Gastrocnemius medialis (tissue), 4 donors: ENCODE data around the gene RGS17. TPM values are rescaled to one million over a fixed set of nuclear protein-coding genes. Genes with fewer than 3 reads are reported as not detected.
A peak's percentile ranks its signal among the peaks of the same experiment; 100 is the strongest.

Experiments used
- ATAC-seq, 2 donors: fragments of 150-250 bp; one replicate each; pipeline ENCODE4 v1.9.1; 2016
- DNase-seq, 2 donors: peaks; one replicate each; pipeline ENCODE4 v3.0.0-alpha.2; 2019
- H3K27ac ChIP-seq, 4 donors: fragments of 200-600 bp; sonication (generic); 1 replicate in 1 of 4; 2 replicates in 3 of 4; pipeline ENCODE4 v1.5.1; 2016 to 2018; ENCODE audit warnings: mild to moderate bottlenecking in 2 of 4, moderate library complexity in 1 of 4
- H3K27me3 ChIP-seq, 3 donors: fragments of 200-600 bp; sonication (generic) in 2 of 3; 1 replicate in 1 of 3; 2 replicates in 2 of 3; pipeline versions ENCODE4 v1.5.1 to v1.6.0; 2016 to 2019; ENCODE audit warnings: mild to moderate bottlenecking in 1 of 3, moderate library complexity in 1 of 3
- H3K36me3 ChIP-seq, 2 donors: fragments of 200-600 bp; sonication (generic) in 1 of 2; one replicate each; pipeline ENCODE4 v1.5.1; 2017 to 2018
- H3K4me1 ChIP-seq, 2 donors: fragments of 200-600 bp; sonication (generic) in 1 of 2; one replicate each; pipeline ENCODE4 v1.5.1; 2016 to 2017; ENCODE audit warnings: mild to moderate bottlenecking in 2 of 2
- H3K4me3 ChIP-seq, 4 donors: fragments of 200-600 bp; sonication (generic) in 3 of 4; 1 replicate in 1 of 4; 2 replicates in 3 of 4; pipeline ENCODE4 v1.5.1; 2016 to 2019; ENCODE audit warnings: mild to moderate bottlenecking in 2 of 4
- H3K9me3 ChIP-seq, 3 donors: fragments of 200-600 bp; sonication (generic) in 2 of 3; 1 replicate in 1 of 3; 2 replicates in 2 of 3; pipeline ENCODE4 v1.5.1; 2016 to 2019
- POLR2A ChIP-seq, 2 donors: fragments of 450-650 bp; IDR thresholded peaks; one replicate each; pipeline ENCODE4 v1.6.1; 2017; ENCODE audit warnings: antibody characterized with exemption in 2 of 2, mild to moderate bottlenecking in 2 of 2, moderate library complexity in 2 of 2
- in situ Hi-C, 4 donors: fragments of 200-750 bp; cut with MboI; loops; one replicate each; pipeline versions ENCODE4 v1.15.0 to v1.8.0; 2017; ENCODE audit warnings: low sequenced_read_pairs in 4 of 4
- intact Hi-C: fragments of 100-400 bp; cut with DNase I; formaldehyde crosslinking; loops from one replicate; pipeline ENCODE4 v1.15.1; 2023; ENCODE audit warnings: low total_unique reads
- total RNA-seq, 4 donors: library from RNA; depleted of rRNA; stranded (reverse); fragments of >200 nt; gene quantifications; one replicate each; pipeline versions ENCODE4 v1.1.0 to v1.2.3, GENCODE V29; 2016
- TF ChIP-seq, protein P1 (sequence below), 5 experiments: fragments of 450-650 bp in 3 of 5; fragments of 200-600 bp in 2 of 5; sonication (generic) in 2 of 5; IDR thresholded peaks in 4 of 5; conservative IDR thresholded peaks in 1 of 5; 1 replicate in 4 of 5; 2 replicates in 1 of 5; pipeline ENCODE4 v1.5.1; 2016 to 2019; ENCODE audit warnings: antibody characterized with exemption in 5 of 5, mild to moderate bottlenecking in 3 of 5, moderate library complexity in 3 of 5

Gene RGS17
- total RNA-seq, 4 donors from 2014 or later, result 0.11 TPM; not detected in 3

DNA sequence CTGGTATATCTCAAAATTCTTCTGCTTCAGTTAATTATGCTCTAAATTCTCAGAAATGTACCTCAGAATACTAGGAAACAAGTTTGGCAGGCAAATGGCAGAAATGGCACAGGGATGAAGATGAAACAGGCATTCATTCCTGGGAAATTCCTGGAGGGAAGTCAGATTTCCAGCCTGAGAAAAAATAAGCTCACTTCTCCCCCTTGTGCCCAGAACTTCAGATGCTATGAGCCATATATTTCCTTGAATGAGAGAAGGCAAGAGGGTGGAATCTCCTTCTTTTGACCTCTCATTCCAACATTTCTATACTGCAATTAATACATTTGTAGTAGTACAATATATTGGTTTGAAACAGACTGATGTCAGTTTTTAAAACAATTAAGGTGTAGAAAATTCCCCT is 22.8 kb downstream of the RGS17 start:
- Histone ChIP-seq H3K27me3 (no peaks in the 10 kb centered on the region), H3K36me3 (no peaks in the 10 kb centered on the region), H3K4me1 (peaks cover 9 to 11% of the 10 kb centered on the region in 2 donors), H3K27ac (no peak overlapping the region), H3K4me3 (no peak overlapping the region), H3K9me3 (no peaks in the 10 kb centered on the region)
- TF ChIP-seq POLR2A (IDR thresholded peaks at IDR 0.05), result no peak
- TF ChIP-seq, protein P1, sequence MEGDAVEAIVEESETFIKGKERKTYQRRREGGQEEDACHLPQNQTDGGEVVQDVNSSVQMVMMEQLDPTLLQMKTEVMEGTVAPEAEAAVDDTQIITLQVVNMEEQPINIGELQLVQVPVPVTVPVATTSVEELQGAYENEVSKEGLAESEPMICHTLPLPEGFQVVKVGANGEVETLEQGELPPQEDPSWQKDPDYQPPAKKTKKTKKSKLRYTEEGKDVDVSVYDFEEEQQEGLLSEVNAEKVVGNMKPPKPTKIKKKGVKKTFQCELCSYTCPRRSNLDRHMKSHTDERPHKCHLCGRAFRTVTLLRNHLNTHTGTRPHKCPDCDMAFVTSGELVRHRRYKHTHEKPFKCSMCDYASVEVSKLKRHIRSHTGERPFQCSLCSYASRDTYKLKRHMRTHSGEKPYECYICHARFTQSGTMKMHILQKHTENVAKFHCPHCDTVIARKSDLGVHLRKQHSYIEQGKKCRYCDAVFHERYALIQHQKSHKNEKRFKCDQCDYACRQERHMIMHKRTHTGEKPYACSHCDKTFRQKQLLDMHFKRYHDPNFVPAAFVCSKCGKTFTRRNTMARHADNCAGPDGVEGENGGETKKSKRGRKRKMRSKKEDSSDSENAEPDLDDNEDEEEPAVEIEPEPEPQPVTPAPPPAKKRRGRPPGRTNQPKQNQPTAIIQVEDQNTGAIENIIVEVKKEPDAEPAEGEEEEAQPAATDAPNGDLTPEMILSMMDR (IDR thresholded peaks at IDR 0.05 in 4 of 5, conservative IDR thresholded peaks at IDR 0.05 in 1 of 5), result no peak
- in situ Hi-C loops (no loop called here), intact Hi-C loops (no loop called here)
- ATAC-seq (no peak), DNase-seq (no peak)

DNA sequence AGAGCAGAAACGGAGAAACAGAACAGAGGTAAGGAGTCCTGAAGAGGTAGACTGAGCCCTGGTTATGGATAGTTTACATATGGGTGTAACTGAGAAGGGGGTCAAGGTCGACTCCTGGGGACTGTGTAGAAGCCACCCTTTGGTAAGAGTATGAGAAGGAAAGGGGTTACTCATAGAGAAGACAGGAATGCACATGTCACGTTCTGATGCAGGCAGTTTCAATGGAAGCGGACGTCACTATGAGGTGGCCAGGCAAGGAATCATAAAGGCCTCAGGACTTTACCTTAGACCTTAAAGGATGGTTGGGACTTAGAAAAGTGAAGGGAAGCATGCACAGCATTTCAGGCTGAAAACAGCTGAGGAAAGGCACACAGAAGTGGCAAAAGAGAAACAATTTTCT is 25.1 kb downstream of the RGS17 start:
- in situ Hi-C loops, result no loop called here
- no peak overlapping the region for H3K27ac ChIP-seq

DNA sequence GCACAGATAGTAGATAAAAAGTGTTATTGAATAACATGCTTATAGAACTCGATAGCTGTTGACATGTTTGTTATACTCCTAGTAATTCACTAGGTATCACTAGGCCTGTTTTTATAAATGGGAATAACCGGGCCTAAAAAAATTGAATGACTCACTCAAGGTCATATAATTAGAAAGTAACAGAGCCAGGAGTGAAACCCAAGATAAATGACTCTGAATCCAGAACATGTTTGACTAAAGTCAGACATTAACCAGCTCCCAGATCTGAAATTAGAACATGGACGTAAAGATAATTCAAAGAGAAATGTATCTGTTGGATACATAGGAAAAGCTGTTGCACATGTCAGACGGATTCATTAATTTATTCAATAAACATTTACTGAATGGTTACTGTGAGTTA is 26.9 kb downstream of the RGS17 start:
- no peaks in the 10 kb centered on the region for H3K36me3 ChIP-seq
- no peaks in the 10 kb centered on the region for H3K9me3 ChIP-seq
- H3K4me1 ChIP-seq, result peaks cover 9 to 11% of the 10 kb centered on the region in 2 donors
- peak; percentile 39 to 68 for ATAC-seq
- TF ChIP-seq, protein P1 (IDR thresholded peaks at IDR 0.05 in 4 of 5, conservative IDR thresholded peaks at IDR 0.05 in 1 of 5), result no peak
- no peak for TF ChIP-seq POLR2A (IDR thresholded peaks at IDR 0.05)
- in situ Hi-C loops, result no loop called here
- intact Hi-C loops, result no loop called here
- no peak for DNase-seq
- peak overlapping the region in 1 of 4 donors; percentile 25 for H3K27ac ChIP-seq
- no peaks in the 10 kb centered on the region for H3K27me3 ChIP-seq
- H3K4me3 ChIP-seq, result no peak overlapping the region

More for the DNA sequence above, 25.1 kb downstream of the RGS17 start:
- Histone ChIP-seq H3K36me3 (no peaks in the 10 kb centered on the region), H3K4me3 (no peak overlapping the region), H3K9me3 (no peaks in the 10 kb centered on the region), H3K4me1 (peaks cover 9 to 11% of the 10 kb centered on the region in 2 donors), H3K27me3 (no peaks in the 10 kb centered on the region)
- intact Hi-C loops, result no loop called here
- ATAC-seq (no peak), DNase-seq (no peak)
- no peak for TF ChIP-seq POLR2A (IDR thresholded peaks at IDR 0.05)
- TF ChIP-seq, protein P1 (IDR thresholded peaks at IDR 0.05 in 4 of 5, conservative IDR thresholded peaks at IDR 0.05 in 1 of 5), result no peak

DNA sequence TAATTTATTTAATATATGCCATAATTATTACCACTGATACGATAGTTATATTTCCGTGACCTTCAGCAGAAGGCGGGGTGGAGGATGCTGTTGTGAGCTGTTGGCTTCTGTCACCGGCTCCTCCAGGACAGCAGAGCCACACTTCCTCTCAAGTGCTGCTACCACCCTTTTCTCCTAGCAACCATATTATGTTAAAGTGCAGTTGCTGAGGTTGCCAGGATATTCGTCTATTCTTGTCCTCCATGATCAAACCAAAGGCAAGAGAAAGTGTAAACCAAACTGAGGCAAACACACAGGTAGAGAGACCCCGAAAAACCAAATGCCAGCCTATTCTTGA is 27.8 kb downstream of the RGS17 start:
- Histone ChIP-seq H3K9me3 (no peaks in the 10 kb centered on the region), H3K27me3 (no peaks in the 10 kb centered on the region), H3K4me3 (no peak overlapping the region), H3K4me1 (peaks cover 9 to 11% of the 10 kb centered on the region in 2 donors), H3K27ac (no peak overlapping the region), H3K36me3 (no peaks in the 10 kb centered on the region)
- DNase-seq (no peak), ATAC-seq (no peak)
- TF ChIP-seq POLR2A (IDR thresholded peaks at IDR 0.05), result no peak
- TF ChIP-seq, protein P1 (IDR thresholded peaks at IDR 0.05 in 4 of 5, conservative IDR thresholded peaks at IDR 0.05 in 1 of 5), result no peak
- intact Hi-C loops (no loop called here), in situ Hi-C loops (no loop called here)

DNA sequence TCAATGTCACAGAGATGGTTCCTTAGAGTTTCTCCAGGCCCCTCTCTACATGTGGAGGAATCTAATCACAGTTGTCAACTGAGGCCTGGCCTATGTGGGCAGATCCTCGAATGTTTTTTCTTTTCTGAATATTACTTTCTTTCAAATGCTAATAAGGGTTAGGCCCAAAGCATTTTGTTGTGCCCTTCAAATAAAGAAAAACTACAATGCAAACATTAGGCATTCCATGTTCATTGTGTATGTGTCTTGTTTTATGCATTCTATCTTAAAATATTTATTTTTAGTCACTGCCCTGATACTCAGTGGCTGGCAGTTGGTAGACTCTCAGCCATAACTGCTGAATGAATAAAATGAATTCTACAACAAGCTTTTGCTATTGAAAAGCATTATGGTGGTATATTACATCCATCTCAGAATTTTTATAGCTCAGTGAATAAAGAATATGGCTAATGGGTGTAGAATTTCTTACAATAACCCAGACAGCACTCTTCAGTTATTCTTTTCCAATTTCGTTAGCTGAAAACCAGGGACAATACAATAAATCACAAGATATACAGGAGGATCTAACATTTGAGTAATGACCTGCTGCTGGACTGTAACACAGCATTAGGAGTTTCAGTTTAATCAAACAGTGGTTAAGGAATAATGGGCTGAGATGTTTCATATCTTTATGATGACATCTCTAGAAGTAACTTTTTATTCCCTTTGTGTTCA is 28.3 kb downstream of the RGS17 start:
- intact Hi-C loops (no loop called here), in situ Hi-C loops (no loop called here)
- Histone ChIP-seq H3K4me1 (peaks cover 9 to 11% of the 10 kb centered on the region in 2 donors), H3K27me3 (no peaks in the 10 kb centered on the region), H3K27ac (no peak overlapping the region), H3K4me3 (no peak overlapping the region), H3K36me3 (no peaks in the 10 kb centered on the region), H3K9me3 (no peaks in the 10 kb centered on the region)
- ATAC-seq (no peak), DNase-seq (no peak)
- TF ChIP-seq POLR2A (IDR thresholded peaks at IDR 0.05), result no peak
- TF ChIP-seq, protein P1 (IDR thresholded peaks at IDR 0.05 in 4 of 5, conservative IDR thresholded peaks at IDR 0.05 in 1 of 5), result no peak
